Hindlimb muscle (tissue), 1 donor: ENCODE data around the gene GPHA2. TPM values are rescaled to one million over a fixed set of nuclear protein-coding genes. Genes with fewer than 3 reads are reported as not detected.
"Not testable (repeated sequence)": the region's sequence is repeated elsewhere in the genome, so short reads cannot be mapped to it uniquely, and the experiment has no call there.

ENCODE experiments used
- DNase-seq: peaks from one replicate; pipeline ENCODE4 v3.0.0-alpha.2; 2013
- polyA plus RNA-seq: library from polyadenylated mRNA; unstranded; fragments of 120-200 nt; gene quantifications from one replicate; pipeline ENCODE4 v1.2.1, GENCODE V29; 2013; ENCODE audit not compliant: insufficient read length

GPHA2 gene
- polyA plus RNA-seq: not detected

- no peak for DNase-seq
Observed at GRCh38 chr11:64935359-64936081, at the start of gene GPHA2. Gene GPHA2 (minus strand): TSS chr11:64935893. CDS start chr11:64935460, 433 bp downstream.

DNA sequence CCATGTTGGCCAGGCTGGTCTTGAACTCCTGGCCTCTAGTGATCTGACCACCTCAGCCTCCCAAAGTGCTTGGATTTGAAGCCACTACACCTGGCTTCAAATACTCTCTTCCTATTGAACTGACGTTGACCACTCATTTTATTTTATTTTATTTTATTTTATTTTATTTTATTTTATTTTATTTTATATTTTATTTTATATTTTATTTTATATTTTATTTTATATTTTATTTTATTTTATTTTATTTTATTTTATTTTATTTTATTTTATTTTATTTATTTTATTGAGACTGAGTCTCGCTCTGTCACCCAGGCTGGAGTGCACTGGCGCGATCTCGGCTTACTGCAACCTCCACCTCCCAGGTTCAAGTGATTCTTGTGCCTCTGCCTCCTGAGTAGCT lies 47.6 kb upstream of the GPHA2 start:
- not testable (repeated sequence) for DNase-seq

DNA sequence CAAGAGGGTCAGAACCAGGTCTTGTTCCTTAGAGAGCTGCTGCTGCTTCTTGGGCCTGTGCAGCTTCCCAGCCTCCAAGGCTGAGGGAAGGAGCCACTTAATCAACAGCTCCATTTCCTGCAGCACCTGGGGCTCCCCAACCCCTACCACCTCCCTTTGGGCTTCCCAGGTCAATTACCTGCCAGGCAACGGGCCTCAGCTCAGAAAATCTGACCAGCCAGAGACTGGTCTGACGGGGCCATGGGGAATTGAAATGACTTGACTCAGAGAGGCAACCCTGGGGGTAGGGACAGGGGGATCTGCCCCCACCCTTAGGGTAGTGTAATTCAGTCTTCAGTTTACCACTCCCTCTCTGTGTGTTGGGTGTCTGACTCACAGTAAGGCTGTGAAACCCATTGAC lies 41.0 kb upstream of the GPHA2 start:
- DNase-seq: no peak

DNA sequence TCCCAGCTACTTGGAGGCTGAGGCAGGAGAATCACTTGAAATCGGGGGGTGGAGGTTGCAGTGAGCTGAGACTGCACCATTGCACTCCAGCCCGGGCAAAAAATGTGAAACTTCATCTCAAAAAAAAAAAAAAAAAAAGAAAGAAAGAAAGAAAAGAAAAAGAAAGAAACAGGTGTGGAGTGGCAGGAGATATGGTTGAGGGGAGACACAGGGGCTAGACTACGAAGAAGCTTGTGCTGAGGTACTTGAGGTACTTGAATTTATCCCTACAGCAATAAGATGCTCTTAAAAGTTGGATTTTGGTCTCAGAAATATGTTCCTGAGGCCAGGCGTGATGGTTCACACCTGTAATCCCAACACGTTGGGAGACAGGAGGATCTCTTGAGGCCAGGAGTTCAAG lies 38.4 kb upstream of the GPHA2 start:
- DNase-seq: no peak

GRCh38 chr11:64971421-64972233 lies 35.9 kb upstream of the GPHA2 start, which contains the start of gene MAJIN:
Gene MAJIN (minus strand): TSS chr11:64972108. CDS start chr11:64959405, 12,703 bp downstream.
- peak; percentile 83 for DNase-seq

DNA sequence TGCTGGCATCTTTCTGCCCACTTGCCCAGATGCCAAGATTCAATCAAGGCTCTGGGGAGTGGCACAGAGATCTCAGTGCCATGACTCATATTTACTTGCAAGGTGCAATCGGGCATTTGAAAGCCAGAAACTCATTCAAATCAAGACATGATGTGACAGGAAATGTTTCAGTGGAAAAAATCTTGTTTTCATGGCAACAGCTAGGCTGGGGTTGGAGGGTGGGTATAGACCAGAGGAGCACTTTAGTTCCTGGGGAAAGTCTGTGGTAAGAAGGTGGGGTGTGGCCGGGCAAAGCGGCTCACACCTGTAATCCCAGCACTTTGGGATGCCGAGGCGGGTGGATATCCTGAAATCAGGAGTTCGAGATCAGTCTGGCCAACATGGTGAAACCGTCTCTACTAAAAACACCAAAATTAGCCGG lies 35.0 kb upstream of the GPHA2 start:
- DNase-seq: no peak

- DNase-seq: no peak
Observed at GRCh38 chr11:64969209-64969608, 33.5 kb upstream of the GPHA2 start.

DNA sequence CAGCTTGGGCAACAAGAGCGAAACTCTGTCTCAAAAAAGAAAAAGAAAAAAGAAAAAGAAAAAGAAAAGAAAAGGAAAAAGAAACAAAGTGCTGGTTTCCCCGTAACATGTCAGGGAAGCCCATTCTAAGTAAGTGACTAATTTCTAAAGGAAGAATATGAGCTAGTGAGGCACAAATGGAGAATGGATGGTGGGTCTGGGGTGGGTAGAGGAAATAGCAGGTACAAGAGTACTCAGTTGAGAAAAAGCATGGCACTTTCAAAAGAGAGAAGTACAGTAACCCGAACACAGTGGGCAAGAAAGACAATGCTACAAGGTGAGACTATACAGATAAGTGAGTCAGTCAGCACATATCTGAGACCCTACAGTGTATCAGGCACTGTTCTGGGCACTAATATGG lies 31.7 kb upstream of the GPHA2 start:
- no peak for DNase-seq

- DNase-seq: no peak
Observed at GRCh38 chr11:64963072-64963631, 27.5 kb upstream of the GPHA2 start.

- DNase-seq: no peak
Observed at GRCh38 chr11:64960719-64961118, 25.0 kb upstream of the GPHA2 start.

DNA sequence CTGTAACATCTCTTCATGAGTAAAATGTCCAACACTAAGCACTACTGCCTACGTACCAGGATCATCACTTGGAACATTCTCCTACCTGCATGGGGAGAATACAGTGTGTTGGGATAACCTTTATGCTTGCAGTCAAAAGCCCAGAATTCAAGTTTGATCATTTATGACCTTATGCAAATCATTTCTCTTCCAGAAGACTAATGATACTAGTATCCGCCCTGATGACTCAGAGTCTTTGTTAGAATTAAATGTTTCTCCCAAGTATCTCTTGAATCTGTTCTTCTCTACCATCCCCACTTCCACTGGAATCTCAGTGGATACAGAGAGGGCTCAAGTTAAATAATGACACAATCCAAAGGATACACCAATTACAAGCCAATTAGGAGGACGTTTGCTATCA lies 23.8 kb upstream of the GPHA2 start:
- no peak for DNase-seq

DNA sequence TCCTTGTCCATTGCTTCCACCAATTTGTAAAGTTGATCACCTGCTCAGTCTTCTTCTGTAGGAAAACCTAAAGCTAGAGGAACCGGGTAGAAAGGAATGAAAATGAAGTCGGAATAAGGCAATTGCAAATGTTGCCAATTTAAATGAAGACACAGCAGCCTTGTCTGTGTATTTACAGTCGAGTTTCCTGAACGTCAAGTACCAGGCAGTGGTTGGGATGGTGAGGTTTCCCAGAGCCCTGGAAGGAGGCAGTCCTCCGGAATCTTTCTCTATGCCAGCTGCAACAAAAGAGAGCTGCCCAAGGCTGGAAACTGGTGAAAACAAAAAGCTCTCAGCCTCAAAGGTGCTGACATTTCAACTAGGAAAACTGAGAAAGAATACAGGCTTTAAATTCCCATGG lies 18.5 kb upstream of the GPHA2 start:
- no peak for DNase-seq

DNA sequence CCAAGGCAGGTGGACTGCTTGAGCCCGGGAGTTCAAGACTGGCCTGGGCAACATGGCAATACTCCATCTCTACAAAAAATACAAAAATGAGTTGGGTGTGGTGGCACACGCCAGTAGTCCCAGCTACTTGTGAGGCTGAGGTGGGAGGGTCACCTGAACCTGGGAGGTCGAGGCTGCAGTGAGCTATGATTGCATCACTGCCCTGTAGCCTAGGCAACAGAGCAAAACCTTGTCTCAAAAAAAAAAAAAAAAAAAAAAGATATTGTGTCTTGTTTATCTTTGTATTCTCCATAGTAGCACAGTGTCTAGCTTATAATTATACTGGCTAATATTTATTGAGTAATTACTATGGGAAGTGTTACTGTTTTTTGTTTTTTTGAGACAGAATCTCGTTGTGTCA lies 15.8 kb upstream of the GPHA2 start:
- DNase-seq: no peak

DNA sequence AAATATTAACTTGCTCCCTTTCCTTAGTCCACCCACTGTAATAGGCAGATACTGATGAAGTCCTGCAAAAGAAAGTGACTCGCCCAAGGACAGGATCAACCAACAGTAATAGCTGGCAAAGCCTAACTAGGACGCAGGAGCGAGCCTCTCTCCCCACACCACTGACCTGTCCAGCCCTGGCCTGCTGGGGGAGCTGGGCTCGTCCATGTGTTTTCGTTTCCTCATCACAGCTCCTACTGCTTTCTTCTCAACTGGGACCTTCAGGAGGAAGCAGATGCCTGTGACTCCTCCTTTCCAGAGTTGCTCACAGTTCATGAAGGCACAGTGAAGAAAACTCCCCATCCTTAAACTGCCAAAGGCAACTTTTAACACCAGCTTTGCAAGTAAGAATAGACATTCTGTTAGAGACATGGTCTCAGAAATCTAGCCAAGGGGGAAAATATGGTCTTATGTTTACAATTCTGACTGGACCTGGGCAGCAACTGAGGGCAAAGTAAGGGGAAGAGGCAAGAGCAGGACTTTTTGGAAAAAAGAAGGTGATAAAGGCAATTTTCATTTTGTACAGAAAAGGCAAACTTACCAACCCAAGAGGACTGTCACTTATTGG lies 11.6 kb upstream of the GPHA2 start:
- DNase-seq: no peak

DNA sequence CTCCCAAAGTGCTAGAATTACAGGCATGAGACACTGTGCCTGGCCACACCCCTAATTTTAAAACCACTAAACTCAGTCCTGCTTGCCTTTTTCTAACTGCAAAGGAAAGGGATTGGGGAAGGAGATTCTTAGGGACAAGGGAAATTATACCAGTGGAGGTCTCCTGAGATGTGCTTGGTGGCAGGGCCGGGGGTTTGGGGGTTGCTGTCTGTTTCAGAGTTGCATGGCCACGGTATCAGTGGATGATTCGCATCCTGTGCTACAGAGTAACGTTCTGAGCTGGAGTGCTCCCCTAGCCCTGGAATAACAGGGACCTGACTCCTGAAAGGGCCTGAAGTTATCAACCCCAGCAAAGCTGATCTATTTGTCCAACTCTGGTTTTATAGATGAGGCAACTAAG lies 846 bp upstream of the GPHA2 start:
- DNase-seq: no peak

DNA sequence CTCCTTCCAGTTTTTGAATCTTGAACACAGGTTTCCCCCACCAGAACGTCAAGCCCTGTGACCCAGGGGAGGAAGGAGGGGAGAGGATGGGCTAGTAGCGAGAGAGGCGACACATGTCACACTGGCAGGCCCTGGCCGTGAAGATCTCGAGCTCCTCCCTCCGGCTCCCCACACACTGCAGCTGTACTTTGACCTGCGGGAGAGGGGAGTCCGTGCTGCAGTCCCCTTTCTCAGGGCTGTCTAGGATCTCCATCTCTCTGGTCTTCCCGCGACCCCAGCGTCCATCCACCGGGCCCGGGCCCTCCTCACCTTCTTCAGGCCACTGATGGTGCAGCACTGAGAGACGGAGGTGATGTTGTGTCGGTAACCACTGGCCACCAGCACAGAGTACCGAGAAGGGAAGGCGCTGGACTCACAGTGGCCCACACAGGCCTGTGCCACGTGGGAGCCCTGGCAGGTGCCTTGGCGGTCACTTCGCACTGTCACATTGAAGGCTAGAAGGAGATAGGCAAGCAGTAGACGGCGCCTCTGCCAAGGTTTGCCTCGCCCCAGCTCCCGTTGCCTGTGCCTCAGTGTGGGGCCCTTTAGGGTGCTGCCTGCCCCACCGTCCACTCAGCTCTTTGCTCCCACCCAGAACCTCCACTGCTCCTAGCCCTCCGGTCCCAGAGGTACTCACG lies 873 bp downstream of the GPHA2 start:
- no peak for DNase-seq

GRCh38 chr11:64933935-64934681 lies 1.6 kb downstream of the GPHA2 start:
- DNase-seq: no peak

- DNase-seq: no peak
Observed at GRCh38 chr11:64933213-64933934, 2.3 kb downstream of the GPHA2 start.

- no peak for DNase-seq
Observed at GRCh38 chr11:64932324-64932723, 3.4 kb downstream of the GPHA2 start.

DNA sequence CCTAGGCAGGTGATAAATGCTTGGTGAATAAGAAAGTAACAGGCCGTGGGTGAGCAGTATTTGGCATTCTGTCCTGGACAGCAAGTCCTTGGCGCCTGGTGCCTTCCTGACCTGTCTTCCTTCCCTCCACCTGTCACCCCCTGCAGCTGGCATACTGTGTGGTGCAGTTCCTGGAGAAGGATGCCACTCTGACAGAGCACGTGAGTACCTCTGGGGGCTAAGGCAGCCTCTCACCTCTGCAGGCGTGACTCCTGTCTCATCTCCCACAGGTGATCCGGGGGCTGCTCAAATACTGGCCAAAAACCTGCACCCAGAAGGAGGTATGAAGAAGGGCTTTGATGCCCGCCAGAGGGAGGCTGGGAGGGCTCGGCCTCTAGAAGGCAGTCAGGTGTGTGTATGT lies 4.4 kb downstream of the GPHA2 start:
- no peak for DNase-seq

DNA sequence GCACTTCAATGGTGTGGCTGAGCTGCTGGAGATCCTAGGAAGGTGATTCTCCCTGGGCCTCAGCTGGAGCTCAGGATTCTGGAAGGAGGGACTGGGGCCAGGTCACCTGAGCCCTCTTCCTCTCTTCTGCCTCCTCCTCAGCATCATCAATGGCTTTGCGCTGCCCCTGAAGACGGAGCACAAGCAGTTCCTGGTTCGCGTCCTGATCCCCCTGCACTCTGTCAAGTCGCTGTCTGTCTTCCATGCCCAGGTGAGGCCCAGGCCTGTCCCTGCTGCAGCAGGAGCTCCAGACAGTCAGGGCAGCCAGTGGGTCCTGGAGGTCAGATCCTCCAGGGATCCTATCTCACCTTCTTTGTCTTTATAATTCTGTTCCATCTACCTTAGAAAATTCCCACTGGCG lies 5.4 kb downstream of the GPHA2 start:
- no peak for DNase-seq
